Fibroblast of peridontal ligament (primary cell): ENCODE data around the gene KLHL17.

Experiments used
- DNase-seq: peaks from one replicate; pipeline ENCODE4 v3.0.0-alpha.2; 2010; ENCODE audit errors: extremely low read depth

KLHL17 gene

DNA sequence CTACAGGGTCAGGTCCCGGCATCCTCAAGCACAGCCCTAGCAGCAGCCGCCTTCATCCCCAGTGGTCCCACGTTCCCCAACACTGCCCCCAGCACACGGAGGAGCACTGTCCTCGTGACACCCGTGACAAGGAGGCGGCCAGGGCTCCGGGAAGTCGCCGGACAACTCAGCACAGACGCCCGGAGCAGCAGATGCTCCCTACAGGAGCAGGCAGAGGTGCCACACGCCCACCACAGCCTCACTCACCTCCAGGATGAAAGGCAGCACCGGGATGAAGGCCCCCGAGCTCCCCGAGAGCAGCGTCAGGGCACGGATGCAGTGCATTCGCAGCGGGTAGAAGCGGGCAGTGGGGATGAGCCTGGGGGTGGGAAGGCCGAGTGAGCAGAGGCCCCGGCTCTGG is 9.5 kb upstream of the KLHL17 start:
- DNase-seq = no peak

DNA sequence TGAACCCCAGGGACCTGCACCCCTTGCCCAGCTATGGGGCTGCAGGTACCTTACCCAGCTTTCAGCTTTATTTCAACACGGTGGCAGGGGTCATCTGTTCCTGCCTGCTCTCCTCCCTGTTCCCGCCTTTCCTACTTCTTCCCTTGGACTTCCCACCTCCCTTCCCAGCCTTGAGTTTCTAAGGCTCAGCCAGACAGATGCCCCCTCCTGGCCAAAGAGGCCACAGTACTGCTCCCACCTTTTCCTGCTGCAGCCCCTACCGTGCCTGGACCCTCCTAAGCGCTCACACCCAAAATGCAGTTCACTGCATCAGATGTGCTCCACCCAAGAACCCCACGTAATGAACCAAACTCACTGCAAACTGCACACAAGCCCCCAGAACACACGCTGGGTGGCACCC is 9.0 kb upstream of the KLHL17 start:
- no peak for DNase-seq

DNA sequence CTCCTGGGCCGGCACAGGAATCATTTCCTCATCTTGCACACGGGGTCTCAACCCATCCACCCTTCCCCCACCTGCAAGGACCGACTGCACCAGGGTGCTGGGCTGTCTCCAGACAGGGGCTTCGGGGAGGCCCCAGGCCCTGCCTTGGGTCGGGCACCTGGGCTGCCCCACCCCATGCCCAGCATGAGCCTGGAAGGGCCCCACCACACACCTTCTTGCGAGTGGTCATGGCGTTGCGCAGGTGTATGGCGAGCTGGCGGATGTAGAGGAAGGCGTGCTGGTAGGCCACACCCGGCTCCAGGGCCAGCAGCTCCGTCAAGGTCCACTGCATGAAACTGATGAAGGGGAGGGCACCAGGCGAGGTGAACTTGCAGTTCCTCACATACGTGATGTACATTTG is 8.2 kb upstream of the KLHL17 start:
- no peak for DNase-seq

DNA sequence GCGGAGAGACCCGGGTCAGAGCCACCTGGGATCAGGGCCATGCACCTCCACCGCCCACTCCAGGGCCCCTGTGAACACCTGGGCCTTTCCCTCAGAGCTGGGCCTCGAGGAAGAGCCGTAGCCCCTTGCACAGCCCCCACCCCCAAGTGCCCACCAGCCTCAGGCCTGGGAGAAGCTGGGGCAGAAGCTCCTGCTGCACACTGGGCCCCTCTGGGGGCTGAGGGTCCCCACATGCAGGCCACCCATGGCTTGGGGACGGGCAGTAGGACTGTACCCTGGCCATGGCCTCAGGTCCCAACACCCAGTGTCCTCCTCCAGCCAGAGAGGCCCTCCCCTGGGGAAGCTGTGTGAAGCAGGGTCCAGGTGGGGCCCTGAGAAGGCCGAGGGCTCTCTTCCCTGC is 7.8 kb upstream of the KLHL17 start:
- no peak for DNase-seq

DNA sequence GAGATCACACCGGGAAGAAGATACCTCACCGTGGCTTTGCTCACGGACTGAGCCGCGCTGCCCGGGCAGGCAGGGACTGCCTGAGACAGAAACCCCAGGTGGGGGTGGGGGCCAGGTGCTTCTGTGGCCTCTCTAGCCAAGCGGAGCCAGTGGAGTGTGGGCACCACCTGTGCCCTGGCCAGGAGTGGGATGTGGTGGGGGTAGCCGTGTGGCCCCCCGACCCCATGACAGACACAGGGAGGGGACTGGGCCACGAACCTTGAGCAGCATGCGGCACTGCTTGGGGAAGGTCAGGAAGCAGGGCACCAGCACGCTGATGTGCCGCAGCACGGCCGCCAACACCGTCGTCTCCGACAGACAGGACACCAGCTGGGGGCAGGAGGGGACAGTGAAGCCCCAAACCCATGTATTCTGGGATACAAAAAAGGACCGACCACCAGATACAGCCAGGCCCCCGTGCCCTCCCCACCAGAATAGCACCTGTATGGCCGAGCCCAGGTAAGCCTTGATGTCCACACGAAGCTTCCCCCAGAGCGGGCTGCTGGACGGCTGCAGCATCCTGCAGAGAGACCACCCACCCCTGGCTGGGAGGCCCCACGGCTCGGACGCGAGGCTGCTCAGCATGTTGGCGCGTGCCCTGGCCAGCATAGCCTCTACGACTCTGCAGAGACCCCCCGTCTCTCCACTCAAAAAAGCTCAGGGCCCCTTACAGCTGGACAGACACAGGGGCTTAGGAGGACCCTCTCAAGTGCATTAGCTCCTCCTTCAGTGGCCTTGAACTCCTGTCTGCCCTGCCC is 6.7 kb upstream of the KLHL17 start:
- DNase-seq = no peak

DNA sequence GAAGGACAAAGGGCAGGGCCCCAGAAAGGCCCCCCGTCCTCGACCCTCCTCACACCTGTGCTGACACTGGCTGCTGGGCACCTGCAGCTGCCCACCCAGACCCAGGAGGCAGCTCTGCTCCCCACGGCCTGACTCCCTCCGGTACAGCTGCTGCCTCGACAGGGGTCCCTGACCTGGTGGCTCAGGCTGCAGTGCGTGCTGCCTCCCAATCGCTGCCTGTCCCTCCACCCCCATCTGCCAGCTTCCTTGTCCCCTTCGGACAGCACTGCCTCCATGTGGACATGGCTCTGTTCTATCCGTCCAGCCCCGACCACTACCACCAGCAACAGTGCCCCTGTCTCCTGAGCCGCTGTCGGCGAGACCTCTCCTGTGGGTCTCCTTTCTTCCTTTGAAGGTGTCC is 5.5 kb upstream of the KLHL17 start:
- DNase-seq = no peak

DNA sequence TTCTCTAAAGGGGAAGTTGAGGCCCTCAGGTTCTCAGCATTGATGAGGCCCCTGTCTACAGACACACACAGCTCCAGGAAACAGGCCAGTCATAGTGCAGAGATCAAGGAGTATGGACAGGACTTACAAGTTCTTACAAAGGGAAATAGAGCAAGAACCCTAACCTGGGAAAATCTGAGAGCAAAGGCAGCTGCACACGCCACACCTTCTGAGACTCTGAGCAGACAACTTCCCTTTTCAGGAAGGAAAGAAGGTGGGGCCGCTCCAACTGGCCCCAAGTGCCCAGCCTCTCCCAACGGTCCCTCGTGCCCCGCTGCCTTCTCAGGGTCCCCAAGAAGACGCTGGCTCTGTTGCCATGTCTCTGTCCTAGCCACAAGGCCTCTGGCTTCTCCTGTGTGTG is 4.9 kb upstream of the KLHL17 start:
- no peak for DNase-seq

DNA sequence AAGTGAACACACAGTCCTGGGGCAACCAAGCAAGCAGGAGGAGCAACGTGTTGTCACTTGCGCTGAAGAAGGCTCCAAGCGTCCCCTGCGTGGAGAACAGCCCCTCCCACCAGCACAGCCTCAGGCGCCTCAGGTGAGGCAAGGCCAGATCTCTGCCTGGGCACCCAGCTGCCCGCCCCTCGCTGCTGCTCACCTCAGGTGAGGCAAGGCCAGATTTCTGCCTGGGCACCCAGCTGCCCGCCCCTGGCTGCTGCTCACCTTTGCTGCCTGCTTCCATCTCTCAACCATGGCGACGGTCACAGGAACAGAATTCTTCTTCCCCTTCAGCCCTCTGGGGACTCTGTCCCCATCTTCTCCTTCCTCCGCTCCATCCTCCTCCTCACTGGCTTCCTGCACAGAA is 3.7 kb upstream of the KLHL17 start:
- DNase-seq = no peak

DNA sequence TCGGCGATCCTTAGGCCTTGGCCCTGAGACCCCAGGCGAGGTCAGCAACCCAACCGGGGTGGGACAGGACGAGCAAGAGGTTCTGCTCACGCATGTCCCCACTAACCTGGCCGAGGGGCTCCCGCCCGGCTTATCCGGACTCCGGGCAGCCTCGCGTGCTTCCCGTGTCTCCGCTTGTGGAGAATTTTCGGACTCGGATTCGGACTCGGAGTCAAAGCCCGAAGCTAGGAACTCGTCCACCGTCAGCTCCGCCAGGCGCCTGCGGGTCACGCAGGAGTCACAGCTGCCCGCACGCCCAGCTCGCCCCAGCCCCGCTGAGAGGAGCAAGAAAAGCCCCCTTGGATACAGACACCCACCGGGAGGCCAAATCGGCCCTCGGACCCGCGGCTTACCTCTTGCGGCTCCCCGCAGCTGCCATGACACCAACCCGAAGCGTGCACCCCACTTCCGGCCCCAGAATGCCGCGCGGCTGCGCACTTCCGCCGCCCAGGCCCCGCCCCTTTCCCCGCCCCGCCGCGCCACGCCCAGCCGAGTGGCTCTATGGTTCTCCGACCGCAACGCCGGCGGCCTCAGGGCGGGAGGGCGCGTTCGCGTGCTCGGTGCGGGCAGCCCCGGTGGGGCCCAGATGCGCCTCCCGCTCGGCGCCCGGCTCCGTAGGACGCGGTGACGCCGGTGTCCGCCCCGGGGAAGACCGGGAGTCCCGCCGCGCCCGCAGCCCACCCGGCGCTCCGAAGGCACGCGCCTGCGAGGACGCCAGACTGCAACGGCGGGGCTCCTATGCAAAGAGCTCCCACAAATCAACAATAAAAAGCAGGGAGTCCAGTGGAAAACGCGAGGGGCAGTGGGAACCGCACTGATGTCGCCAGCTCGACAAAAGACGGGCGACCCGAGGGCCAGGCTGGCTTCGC is 1.3 kb upstream of the KLHL17 start, which contains the start of gene NOC2L:
Gene NOC2L (minus strand): TSS at position 434 of the 908 bp plus-strand sequence. CDS start 16 bp downstream, at position 418.
- peak; percentile 77 for DNase-seq

DNA sequence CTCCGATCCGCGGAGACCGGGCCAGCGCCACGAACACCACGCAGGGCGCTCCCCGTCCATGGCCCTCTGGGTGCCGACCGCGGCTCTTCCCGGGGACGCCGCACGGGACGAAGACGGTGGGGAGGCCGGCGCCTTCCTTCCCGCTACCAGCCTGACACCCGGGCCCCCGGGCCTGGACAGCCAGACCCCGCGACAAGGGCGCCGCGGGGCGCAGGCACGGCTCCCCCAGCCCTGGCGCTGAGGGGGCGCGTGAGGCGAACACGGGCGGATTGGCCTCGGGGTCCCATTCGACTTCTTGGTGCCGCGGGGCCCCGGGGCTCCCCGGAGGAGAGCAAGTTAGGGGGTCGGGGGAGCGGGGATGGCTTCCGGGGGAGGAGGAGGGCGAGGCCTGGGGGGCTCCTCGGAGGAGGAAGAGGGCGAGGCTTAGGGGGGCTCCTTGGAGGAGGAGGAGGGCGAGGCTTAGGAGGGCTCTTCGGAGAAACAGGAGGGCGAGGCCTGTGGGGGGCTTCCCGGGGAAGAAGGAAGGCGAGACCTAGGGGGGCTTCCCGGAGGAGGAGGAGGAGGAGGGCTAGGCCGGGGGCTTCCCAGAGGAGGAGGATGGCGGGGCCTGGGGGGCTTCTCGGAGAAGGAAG is 537 bp upstream of the KLHL17 start:
- DNase-seq = no peak

DNA sequence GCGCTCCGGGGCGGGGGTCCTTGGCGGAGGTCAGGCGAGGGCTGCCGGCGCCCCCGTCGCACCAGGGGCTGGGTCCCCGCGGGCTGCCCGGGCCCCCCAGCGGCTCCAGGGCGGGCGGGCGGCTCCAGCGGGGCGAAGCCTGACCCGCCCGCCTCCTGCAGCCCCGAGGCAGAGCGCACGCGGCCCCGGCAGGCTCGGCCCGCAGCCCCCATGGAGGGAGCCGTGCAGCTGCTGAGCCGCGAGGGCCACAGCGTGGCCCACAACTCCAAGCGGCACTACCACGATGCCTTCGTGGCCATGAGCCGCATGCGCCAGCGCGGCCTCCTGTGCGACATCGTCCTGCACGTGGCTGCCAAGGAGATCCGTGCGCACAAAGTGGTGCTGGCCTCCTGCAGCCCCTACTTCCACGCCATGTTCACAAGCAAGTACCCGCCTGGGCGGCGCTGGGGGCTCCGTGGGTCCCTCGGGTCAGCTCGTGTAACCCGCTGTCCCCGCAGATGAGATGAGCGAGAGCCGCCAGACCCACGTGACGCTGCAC is 817 bp downstream of the KLHL17 start:
- DNase-seq = no peak

DNA sequence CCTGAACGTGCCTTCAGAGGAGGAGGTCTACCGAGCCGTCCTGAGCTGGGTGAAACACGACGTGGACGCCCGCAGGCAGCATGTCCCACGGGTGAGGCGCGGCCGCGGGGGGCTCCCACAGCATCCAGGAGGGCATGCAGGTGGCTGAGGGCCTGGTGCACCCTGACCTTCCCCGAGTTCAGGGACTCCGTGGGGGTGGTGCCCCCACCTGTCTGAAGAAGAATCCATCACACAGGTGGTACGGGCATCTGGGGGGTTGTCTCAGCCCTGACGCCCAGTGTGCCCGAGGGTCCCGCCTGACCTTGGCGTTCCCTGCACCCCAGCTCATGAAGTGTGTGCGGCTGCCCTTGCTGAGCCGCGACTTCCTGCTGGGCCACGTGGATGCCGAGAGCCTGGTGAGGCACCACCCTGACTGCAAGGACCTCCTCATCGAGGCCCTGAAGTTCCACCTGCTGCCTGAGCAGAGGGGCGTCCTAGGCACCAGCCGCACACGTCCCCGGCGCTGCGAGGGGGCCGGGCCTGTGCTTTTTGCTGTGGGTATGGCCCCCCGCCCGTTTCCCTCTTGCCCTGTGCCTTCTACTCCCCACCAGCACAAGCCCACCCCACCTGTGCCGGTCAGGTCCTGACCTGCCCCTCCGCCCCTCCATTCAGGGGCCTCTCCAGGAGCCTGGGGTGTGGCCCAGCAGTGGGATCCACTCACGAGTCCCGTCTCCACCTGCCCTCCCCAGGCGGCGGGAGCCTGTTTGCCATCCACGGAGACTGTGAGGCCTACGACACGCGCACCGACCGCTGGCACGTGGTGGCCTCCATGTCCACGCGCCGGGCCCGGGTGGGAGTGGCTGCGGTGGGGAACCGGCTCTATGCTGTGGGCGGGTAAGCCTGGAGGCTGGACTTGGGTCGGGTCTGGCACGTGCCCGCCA is 2.3 kb downstream of the KLHL17 start:
- DNase-seq = no peak

DNA sequence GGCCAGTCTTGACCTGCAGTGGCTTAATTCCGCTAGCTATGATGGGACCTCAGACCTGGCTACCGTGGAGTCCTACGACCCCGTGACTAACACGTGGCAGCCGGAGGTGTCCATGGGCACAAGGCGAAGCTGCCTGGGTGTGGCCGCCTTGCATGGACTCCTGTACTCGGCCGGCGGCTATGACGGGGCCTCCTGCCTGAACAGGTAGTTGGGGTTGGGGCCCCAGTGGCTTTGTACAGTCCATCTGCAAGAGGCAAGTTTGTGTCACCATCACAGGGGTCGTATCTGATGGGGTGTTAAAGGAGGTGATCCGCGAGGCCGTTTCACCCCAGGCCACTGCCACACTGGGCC is 2.9 kb downstream of the KLHL17 start:
- no peak for DNase-seq

DNA sequence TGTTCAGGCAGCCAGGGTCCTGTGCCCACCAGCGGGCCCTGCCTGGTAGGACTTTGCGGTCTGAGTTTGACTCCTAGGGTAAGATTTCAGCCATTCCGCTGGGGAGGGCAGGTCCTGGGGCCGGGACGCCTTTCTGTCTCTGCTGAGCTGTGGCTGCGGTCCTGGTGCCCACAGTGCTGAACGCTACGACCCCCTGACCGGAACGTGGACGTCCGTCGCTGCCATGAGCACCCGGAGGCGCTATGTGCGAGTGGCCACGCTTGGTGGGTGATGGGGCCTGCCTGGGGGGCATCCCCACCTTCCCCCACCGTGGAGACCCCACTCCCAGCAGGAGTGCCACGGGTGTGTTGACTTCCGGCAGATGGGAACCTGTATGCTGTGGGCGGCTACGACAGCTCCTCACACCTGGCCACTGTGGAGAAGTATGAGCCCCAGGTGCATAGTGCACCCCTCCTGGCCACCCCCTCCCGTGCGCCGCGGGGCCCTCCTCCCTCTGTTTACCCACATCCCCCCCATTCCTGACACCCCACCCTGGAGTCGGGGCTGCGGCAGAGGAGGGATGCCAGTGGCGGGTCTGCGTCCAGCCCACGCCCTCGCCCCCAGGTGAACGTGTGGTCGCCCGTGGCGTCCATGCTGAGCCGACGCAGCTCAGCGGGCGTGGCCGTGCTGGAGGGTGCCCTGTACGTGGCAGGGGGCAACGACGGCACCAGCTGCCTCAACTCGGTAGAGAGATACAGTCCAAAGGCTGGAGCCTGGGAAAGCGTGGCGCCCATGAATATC is 3.6 kb downstream of the KLHL17 start:
- no peak for DNase-seq

DNA sequence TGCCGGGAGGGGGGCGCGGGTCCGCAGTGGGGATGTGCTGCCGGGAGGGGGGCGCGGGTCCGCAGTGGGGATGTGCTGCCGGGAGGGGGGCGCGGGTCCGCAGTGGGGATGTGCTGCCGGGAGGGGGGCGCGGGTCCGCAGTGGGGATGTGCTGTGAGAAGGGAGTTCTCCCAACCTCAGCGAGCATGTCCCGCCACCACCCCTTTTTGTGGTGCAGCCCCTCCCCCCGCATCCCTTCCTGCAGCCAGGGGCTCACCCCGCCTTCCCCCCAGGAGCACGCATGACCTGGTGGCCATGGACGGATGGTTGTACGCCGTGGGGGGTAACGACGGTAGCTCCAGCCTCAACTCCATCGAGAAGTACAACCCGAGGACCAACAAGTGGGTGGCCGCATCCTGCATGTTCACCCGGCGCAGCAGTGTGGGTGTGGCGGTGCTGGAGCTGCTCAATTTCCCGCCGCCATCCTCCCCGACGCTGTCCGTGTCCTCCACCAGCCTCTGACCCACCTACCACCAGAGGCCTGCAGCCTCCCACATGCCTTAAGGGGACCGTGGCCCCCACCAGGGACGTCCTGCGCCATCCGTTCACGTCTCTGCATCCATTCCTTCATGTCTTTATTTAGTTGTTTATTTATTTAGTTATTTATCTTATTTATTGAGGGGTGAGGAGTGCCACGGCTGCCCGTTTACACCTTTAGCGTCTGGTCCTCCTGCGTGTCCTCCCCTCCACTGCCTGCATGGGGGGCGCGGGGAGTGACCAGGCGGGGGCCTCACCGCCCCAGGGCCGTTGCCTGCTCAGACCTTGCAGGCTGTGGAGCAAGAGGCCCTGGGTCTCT is 4.5 kb downstream of the KLHL17 start:
- no peak for DNase-seq

DNA sequence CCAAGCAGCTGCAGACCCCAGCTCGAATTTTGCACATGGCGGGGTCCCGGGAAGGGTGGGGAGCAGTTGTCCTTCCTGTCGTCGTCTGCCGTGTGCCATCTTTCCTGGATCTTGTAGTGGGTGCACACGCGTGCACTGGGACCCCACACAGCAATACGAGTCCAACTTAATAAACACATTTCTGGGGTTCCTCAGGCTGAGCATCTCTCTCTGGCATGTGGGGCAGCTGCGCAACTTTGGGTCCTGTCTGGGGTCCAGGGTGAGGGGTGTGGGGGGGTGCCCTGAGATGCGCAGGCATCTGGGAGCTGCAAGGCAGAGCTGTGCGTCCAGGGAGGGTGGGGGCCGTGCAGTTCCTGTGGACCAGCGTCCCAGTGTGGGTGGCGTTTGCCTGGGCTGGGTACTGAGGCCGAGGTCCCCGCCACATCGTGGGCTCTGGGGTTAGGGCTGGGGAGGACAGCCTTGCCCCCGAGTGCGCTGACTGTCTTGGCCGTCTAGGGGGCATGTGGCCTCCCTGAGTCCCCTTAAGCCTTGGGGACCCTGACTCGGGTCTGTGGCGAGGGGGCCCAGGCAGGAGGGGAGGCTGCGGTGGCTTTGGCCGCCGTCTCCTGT is 5.2 kb downstream of the KLHL17 start:
- DNase-seq = no peak

DNA sequence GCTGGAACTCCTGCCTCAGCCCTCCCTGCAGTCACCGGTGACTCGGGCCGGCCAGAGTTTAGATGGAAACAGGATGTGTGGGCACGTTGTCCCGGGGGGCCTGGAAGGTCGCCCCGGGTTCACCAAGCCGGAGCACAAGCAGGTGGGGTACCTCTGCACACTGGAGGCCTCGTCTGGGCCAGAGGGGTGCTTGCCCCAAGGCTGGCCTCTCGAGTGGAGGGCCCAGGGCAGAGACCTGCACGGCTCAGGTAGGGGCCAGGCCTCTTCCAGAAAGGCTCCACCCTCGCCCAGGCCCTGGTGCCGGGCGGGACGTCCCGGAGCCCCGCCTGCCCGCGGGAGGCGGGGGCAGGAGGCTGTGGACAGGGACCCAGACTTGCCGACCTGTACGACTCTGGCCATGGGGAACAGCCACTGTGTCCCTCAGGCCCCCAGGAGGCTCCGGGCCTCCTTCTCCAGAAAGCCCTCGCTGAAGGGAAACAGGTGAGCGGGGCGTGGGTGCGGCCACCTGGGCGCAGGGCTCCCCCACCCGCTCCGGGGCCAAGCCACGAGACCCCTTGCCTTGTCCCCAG is 5.8 kb downstream of the KLHL17 start, which contains the start of gene PLEKHN1:
Gene PLEKHN1 (plus strand): TSS at position 348 of the 569 bp plus-strand sequence. CDS start 50 bp downstream, at position 398.
- no peak for DNase-seq

DNA sequence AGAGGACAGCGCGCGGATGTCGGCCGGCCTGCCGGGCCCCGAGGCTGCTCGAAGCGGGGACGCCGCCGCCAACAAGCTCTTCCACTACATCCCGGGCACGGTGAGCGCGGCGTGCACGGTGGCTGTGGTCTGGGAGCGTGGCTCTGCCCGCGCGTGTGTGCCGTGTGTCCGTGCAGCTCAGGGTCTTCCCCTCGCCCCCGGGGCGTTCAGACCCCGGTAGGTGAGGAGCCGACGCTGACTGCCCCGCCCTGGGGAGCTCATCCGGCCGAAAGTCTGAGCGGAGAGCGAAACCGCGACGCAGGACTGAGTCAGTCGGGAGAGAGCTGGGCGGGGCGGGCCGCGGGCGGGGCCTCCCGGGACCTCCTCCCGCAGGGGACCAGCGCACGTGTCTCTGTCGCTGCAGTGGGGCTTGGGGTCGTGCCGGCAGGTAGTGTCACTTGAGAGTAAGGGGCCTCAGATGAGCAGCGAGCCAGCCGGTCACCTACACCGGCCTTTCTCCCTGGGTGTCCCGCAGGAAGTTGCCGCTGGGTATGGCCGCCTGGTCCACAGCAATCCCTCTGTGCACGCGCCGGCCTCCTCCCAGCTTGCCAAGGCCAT is 6.4 kb downstream of the KLHL17 start:
- peak; percentile 40 for DNase-seq
